Activated CD4-positive, alpha-beta T cell treated with anti-CD3 and anti-CD28 coated beads, Interleukin-2, amount 10 ng/mL, durations not matched to agents 7 days and 5 days (primary cell): ENCODE data around the gene AMPD2. TPM values are rescaled to one million over a fixed set of nuclear protein-coding genes. Genes with fewer than 3 reads are reported as not detected.
A peak's percentile ranks its signal among the peaks of the same experiment; 100 is the strongest.
"Not testable (repeated sequence)": the region's sequence is repeated elsewhere in the genome, so short reads cannot be mapped to it uniquely, and the experiment has no call there.

Experiments
- CTCF ChIA-PET: fragments of 350-600 bp; sonication (Branson Sonifier 250); formaldehyde crosslinking; loops from one replicate; lab custom pipeline; 2021; ENCODE audit warnings: antibody characterized with exemption; lab: Charles Lee
- POLR2A ChIA-PET: fragments of 350-600 bp; sonication (Branson Sonifier 250); formaldehyde crosslinking; loops from one replicate; lab custom pipeline; 2021; ENCODE audit warnings: antibody characterized with exemption; lab: Charles Lee
- DNase-seq: peaks from one replicate; pipeline ENCODE4 v3.0.0-alpha.2; 2020
- H3K27ac Mint-ChIP-seq: one replicate; pipeline ENCODE4 v1.8.0; 2021; ENCODE audit warnings: mild to moderate bottlenecking, moderate library complexity, mixed read lengths
- H3K27me3 Mint-ChIP-seq: one replicate; pipeline ENCODE4 v1.8.0; 2021; ENCODE audit warnings: mixed read lengths
- H3K36me3 Mint-ChIP-seq: one replicate; pipeline ENCODE4 v1.8.0; 2021; ENCODE audit warnings: low read depth, mixed read lengths
- H3K4me1 Mint-ChIP-seq: one replicate; pipeline ENCODE4 v1.8.0; 2021; ENCODE audit warnings: mixed read lengths
- H3K4me3 Mint-ChIP-seq: one replicate; pipeline ENCODE4 v1.8.0; 2021; ENCODE audit warnings: mild to moderate bottlenecking, moderate library complexity, mixed read lengths
- H3K9me3 Mint-ChIP-seq: one replicate; pipeline ENCODE4 v1.8.0; 2021; ENCODE audit warnings: mixed read lengths
- total RNA-seq, 2 experiments: library from RNA; stranded (reverse); gene quantifications; one replicate each; pipeline ENCODE4 v1.2.3, GENCODE V29; 2021

Gene AMPD2
- total RNA-seq, 2 experiments from 2014 or later: 116 to 120 TPM

DNA sequence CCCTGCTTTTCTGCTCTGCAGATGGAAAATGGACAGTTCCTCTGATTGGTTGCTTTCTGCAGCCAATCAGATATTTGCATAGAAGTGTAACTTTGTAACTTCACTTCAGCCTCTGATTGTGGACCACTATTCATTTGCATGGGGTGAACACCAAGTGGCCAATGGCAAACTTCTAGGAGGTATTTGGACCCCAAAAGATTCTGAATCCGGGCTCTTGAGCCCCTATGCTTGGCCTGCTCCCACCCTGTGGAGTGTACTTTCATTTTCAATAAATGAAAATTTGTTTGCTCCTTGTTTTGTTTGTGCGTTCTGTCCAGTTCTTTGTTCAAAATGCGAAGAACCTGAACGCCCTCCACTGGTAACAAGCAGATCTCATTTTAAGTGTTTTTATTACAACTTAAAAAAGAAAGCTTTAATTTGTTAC is 29.9 kb downstream of the AMPD2 start:
- H3K27me3 Mint-ChIP-seq: peaks cover 23% of the 10 kb centered on the region

DNA sequence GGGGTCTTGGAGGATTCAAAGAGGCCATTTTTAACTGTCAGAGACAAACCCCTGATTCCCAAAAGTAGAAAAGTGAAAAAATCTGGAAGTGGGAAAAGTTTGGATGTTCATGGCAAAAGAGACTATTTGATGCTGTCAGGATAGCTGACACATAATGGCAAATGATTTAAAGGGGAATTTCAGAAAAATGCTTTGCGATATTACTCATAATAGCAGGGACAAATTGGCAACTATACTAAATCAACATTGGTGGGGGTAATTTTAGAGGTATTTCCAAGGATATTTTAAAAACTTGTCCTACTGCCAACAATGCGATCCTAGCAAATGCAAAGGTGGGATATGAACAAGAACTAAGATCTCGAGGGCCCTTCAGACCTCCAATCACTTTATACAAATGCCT is 31.0 kb downstream of the AMPD2 start:
- ChIA-PET CTCF (interaction anchor here (1.0 to 6.3 kb wide), 7 partner anchors 11 to 361 kb away, joined by 3 to 52 read pairs (median 4); partner anchors contain the start of genes AHCYL1, AMPD2 and GNAT2), POLR2A (no interaction called here)
- Mint-ChIP-seq H3K36me3 (no peaks in the 10 kb centered on the region), H3K9me3 (no peaks in the 10 kb centered on the region), H3K4me3 (no peak overlapping the region), H3K27me3 (peaks cover 27% of the 10 kb centered on the region), H3K27ac (no peak overlapping the region), H3K4me1 (peaks cover 15% of the 10 kb centered on the region)
- DNase-seq: no peak

More for the DNA sequence above, 29.9 kb downstream of the AMPD2 start:
- H3K27ac Mint-ChIP-seq: peak overlapping the region; percentile 46
- CTCF ChIA-PET: interaction anchor here (0.6 to 6.3 kb wide), 6 partner anchors 9 to 362 kb away, joined by 3 to 52 read pairs (median 4); partner anchors contain the start of genes AHCYL1, AMPD2 and GNAT2
- no peak overlapping the region for H3K4me3 Mint-ChIP-seq
- H3K36me3 Mint-ChIP-seq: no peaks in the 10 kb centered on the region
- POLR2A ChIA-PET: no interaction called here
- H3K4me1 Mint-ChIP-seq: peaks cover 6% of the 10 kb centered on the region
- no peaks in the 10 kb centered on the region for H3K9me3 Mint-ChIP-seq
- peak; percentile 5 for DNase-seq

- POLR2A ChIA-PET: no interaction called here
- Mint-ChIP-seq H3K36me3 (no peaks in the 10 kb centered on the region), H3K9me3 (no peaks in the 10 kb centered on the region), H3K27ac (no peak overlapping the region), H3K4me3 (no peak overlapping the region), H3K27me3 (peaks cover 27% of the 10 kb centered on the region), H3K4me1 (peaks cover 26% of the 10 kb centered on the region)
- CTCF ChIA-PET: interaction anchor here (0.8 to 6.3 kb wide), 6 partner anchors 9 to 332 kb away, joined by 3 to 52 read pairs (median 4); partner anchors contain the start of gene AHCYL1
- no peak for DNase-seq
Measured at GRCh38 chr1:109652402-109652801, 32.8 kb downstream of the AMPD2 start.

GRCh38 chr1:109653306-109653705 is 33.7 kb downstream of the AMPD2 start:
- H3K27me3 Mint-ChIP-seq: peaks cover 27% of the 10 kb centered on the region
- H3K4me3 Mint-ChIP-seq: no peak overlapping the region
- peaks cover 26% of the 10 kb centered on the region for H3K4me1 Mint-ChIP-seq
- H3K36me3 Mint-ChIP-seq: no peaks in the 10 kb centered on the region
- no peak for DNase-seq
- CTCF ChIA-PET: interaction anchor here (1.3 to 6.3 kb wide), 4 partner anchors 8 to 331 kb away, joined by 3 to 52 read pairs (median 15); partner anchors contain the start of gene AHCYL1
- H3K9me3 Mint-ChIP-seq: no peaks in the 10 kb centered on the region
- H3K27ac Mint-ChIP-seq: no peak overlapping the region
- POLR2A ChIA-PET: no interaction called here

- ChIA-PET POLR2A (no interaction called here), CTCF (interaction anchor here (1.6 to 5.3 kb wide), 4 partner anchors 14 to 330 kb away, joined by 3 to 28 read pairs (median 20); partner anchors contain the start of gene AHCYL1)
- Mint-ChIP-seq H3K36me3 (no peaks in the 10 kb centered on the region), H3K27me3 (peaks cover 27% of the 10 kb centered on the region), H3K9me3 (no peaks in the 10 kb centered on the region), H3K4me1 (peaks cover 26% of the 10 kb centered on the region), H3K4me3 (no peak overlapping the region), H3K27ac (no peak overlapping the region)
- peak; percentile 3 for DNase-seq
Measured at GRCh38 chr1:109654519-109654918, 34.9 kb downstream of the AMPD2 start.

- no peaks in the 10 kb centered on the region for H3K9me3 Mint-ChIP-seq
- peaks cover 20% of the 10 kb centered on the region for H3K27me3 Mint-ChIP-seq
- ChIA-PET POLR2A (no interaction called here), CTCF (interaction anchor here (0.9 to 3.7 kb wide), 8 partner anchors 12 to 328 kb away, joined by 3 to 28 read pairs (median 7); partner anchors contain the start of gene AHCYL1)
- peak within 1 kb of the TSS; percentile 82 for H3K4me3 Mint-ChIP-seq
- DNase-seq: peak; percentile 76
- no peaks in the 10 kb centered on the region for H3K36me3 Mint-ChIP-seq
- H3K4me1 Mint-ChIP-seq: peaks cover 26% of the 10 kb centered on the region
- H3K27ac Mint-ChIP-seq: peak within 1 kb of the TSS; percentile 91
Measured at GRCh38 chr1:109655615-109656519, 36.2 kb downstream of the AMPD2 start, which contains the start of gene GSTM4. GSTM4 (plus strand) TSS chr1:109656099; CDS start chr1:109656390, 291 bp downstream.

- Mint-ChIP-seq H3K27me3 (peaks cover 12% of the 10 kb centered on the region), H3K4me3 (peak overlapping the region; percentile 82), H3K36me3 (no peaks in the 10 kb centered on the region), H3K9me3 (no peaks in the 10 kb centered on the region), H3K4me1 (peaks cover 26% of the 10 kb centered on the region), H3K27ac (no peak overlapping the region)
- ChIA-PET CTCF (interaction anchor here (1.5 to 3.7 kb wide), 3 partner anchors 18 to 327 kb away, joined by 8 to 13 read pairs (median 10); partner anchors contain the start of gene AHCYL1), POLR2A (no interaction called here)
- no peak for DNase-seq
Measured at GRCh38 chr1:109657395-109657794, 37.8 kb downstream of the AMPD2 start.

GRCh38 chr1:109657970-109658369 is 38.3 kb downstream of the AMPD2 start:
- no peak overlapping the region for H3K4me3 Mint-ChIP-seq
- H3K36me3 Mint-ChIP-seq: no peaks in the 10 kb centered on the region
- peaks cover 12% of the 10 kb centered on the region for H3K27me3 Mint-ChIP-seq
- DNase-seq: no peak
- ChIA-PET POLR2A (no interaction called here), CTCF (interaction anchor here (1.5 to 3.7 kb wide), 4 partner anchors 18 to 326 kb away, joined by 3 to 13 read pairs (median 9); partner anchors contain the start of gene AHCYL1)
- no peaks in the 10 kb centered on the region for H3K9me3 Mint-ChIP-seq
- peaks cover 26% of the 10 kb centered on the region for H3K4me1 Mint-ChIP-seq
- no peak overlapping the region for H3K27ac Mint-ChIP-seq

- Mint-ChIP-seq H3K4me3 (no peak overlapping the region), H3K36me3 (no peaks in the 10 kb centered on the region), H3K27me3 (peaks cover 6% of the 10 kb centered on the region), H3K9me3 (no peaks in the 10 kb centered on the region), H3K4me1 (peaks cover 25% of the 10 kb centered on the region), H3K27ac (peak overlapping the region; percentile 41)
- ChIA-PET CTCF (interaction anchor here (1.3 to 3.7 kb wide), 4 partner anchors 16 to 118 kb away, joined by 3 to 10 read pairs (median 6); no protein-coding TSS in a partner anchor), POLR2A (no interaction called here)
- no peak for DNase-seq
Measured at GRCh38 chr1:109658533-109659042, 39.0 kb downstream of the AMPD2 start.

GRCh38 chr1:109659145-109659544 is 39.5 kb downstream of the AMPD2 start:
- peaks cover 24% of the 10 kb centered on the region for H3K4me1 Mint-ChIP-seq
- ChIA-PET POLR2A (no interaction called here), CTCF (interaction anchor here (1.3 to 3.7 kb wide), 3 partner anchors 16 to 118 kb away, joined by 3 to 10 read pairs (median 3); no protein-coding TSS in a partner anchor)
- no peak for DNase-seq
- H3K27ac Mint-ChIP-seq: no peak overlapping the region
- no peaks in the 10 kb centered on the region for H3K9me3 Mint-ChIP-seq
- H3K27me3 Mint-ChIP-seq: peaks cover 5% of the 10 kb centered on the region
- H3K36me3 Mint-ChIP-seq: no peaks in the 10 kb centered on the region
- no peak overlapping the region for H3K4me3 Mint-ChIP-seq

DNA sequence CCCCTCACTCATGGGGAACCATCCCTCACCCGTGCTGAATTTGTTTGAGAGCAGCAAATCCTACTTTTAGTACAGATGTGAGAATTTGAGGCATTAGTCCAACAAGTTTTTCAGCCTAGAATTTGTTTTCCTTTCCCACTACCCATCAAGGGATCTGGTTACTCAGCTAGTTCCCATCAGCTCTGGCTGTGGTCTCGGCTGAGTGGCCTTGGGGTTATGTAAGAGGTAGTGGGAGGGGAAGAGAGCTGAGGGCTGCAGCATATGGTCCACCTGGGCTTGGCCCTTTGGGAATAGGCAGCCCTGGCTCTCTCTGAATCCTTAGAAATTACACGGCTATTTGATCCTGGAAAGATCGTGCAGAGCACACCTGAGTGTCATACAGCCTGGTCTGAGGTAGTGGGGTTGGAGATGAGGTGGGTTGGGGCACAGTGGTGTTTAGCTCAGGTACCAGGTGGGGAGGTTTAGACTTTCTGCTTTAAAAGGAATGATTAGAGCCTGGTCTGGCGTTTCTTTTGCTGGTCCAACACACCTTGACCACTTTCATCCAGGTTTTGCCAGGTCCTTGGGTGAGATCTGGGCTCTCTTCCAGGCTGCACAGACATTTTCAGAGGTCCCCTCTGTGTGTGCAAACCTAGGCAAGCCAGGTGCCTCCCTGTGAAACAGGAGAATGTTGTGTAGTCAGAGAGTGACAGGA is 40.5 kb downstream of the AMPD2 start:
- no peaks in the 10 kb centered on the region for H3K9me3 Mint-ChIP-seq
- no peak overlapping the region for H3K4me3 Mint-ChIP-seq
- CTCF ChIA-PET: interaction anchor here (1.3 kb wide), 1 partner anchor 20 kb away, joined by 5 read pairs; no protein-coding TSS in a partner anchor
- no peaks in the 10 kb centered on the region for H3K36me3 Mint-ChIP-seq
- POLR2A ChIA-PET: no interaction called here
- no peaks in the 10 kb centered on the region for H3K27me3 Mint-ChIP-seq
- H3K27ac Mint-ChIP-seq: no peak overlapping the region
- H3K4me1 Mint-ChIP-seq: peaks cover 14% of the 10 kb centered on the region
- DNase-seq: no peak

GRCh38 chr1:109660691-109661026 is 41.0 kb downstream of the AMPD2 start:
- CTCF ChIA-PET: interaction anchor here (1.3 kb wide), 1 partner anchor 20 kb away, joined by 5 read pairs; no protein-coding TSS in a partner anchor
- H3K27ac Mint-ChIP-seq, POLR2A ChIA-PET, H3K9me3 Mint-ChIP-seq, H3K4me3 Mint-ChIP-seq, DNase-seq, H3K27me3 Mint-ChIP-seq, H3K36me3 Mint-ChIP-seq: not testable (repeated sequence)
- H3K4me1 Mint-ChIP-seq: peaks cover 10% of the 10 kb centered on the region
